Panc1 (cell line): ENCODE results near the gene BFAR. TPM values are rescaled to one million over a fixed set of nuclear protein-coding genes. Genes with fewer than 3 reads are reported as not detected.

Source experiments
- ATAC-seq: fragments of 200-7000 bp; cut with Tn5 transposase; 2 replicates; pipeline ENCODE4 v1.9.1; 2020; ENCODE audit warnings: mild to moderate bottlenecking, moderate library complexity
- BruUV-seq: library from RNA; stranded (reverse); fragments of 400-500 nt; replicated peaks from 2 replicates; lab custom pipeline; 2021; lab: Mats Ljungman, UMichigan
- CTCF ChIA-PET: fragments of 300-600 bp; sonication (Branson Sonifier 250); formaldehyde crosslinking; loops from one replicate; lab custom pipeline; 2022; ENCODE audit warnings: antibody characterized with exemption; lab: Charles Lee
- POLR2A ChIA-PET: fragments of 300-600 bp; sonication (Branson Sonifier 250); formaldehyde crosslinking; loops from one replicate; lab custom pipeline; 2022; ENCODE audit warnings: antibody characterized with exemption; lab: Charles Lee
- DNase-seq: peaks from one replicate; pipeline ENCODE4 v3.0.0-alpha.2; 2010; ENCODE audit warnings: low read depth, low spot score
- H3K27ac ChIP-seq: 2 replicates; pipeline ENCODE4 v1.5.1; 2011; ENCODE audit warnings: mild to moderate bottlenecking, low read length, inconsistent platforms
- H3K27me3 ChIP-seq: fragments of 200-500 bp; sonication (Bioruptor generic); 2 replicates; pipeline ENCODE4 v1.6.0; 2014; ENCODE audit warnings: low read length, inconsistent platforms; ENCODE audit not compliant: control insufficient read depth, insufficient read depth
- H3K36me3 ChIP-seq: fragments of 200-500 bp; sonication (Bioruptor generic); 2 replicates; pipeline ENCODE4 v1.5.1; 2014; ENCODE audit warnings: inconsistent platforms, mild to moderate bottlenecking, low read length, moderate library complexity; ENCODE audit not compliant: control insufficient read depth, insufficient read depth
- H3K4me1 ChIP-seq: 2 replicates; pipeline ENCODE4 v1.5.1; 2011; ENCODE audit warnings: inconsistent platforms, mild to moderate bottlenecking, low read length, moderate library complexity; ENCODE audit not compliant: control insufficient read depth, insufficient read depth
- H3K4me3 ChIP-seq, 2 experiments: 2 replicates each; pipeline ENCODE4 v1.5.1; 2011 to 2012; ENCODE audit warnings: low read depth in 2 of 2, low read length in 2 of 2, mild to moderate bottlenecking in 2 of 2, inconsistent platforms in 1 of 2, moderate library complexity in 1 of 2
- H3K9me3 ChIP-seq: fragments of 200-500 bp; sonication (Bioruptor generic); 2 replicates; pipeline ENCODE4 v1.5.1; 2014; ENCODE audit warnings: low read depth, mild to moderate bottlenecking, inconsistent platforms, low read length, moderate library complexity; ENCODE audit not compliant: control insufficient read depth, insufficient read depth
- POLR2AphosphoS5 ChIP-seq: IDR thresholded peaks from 2 replicates; pipeline ENCODE4 v1.6.1; 2012; ENCODE audit warnings: mild to moderate bottlenecking, low read depth, low read length, moderate library complexity
- REST ChIP-seq, 2 experiments: IDR thresholded peaks; 2 replicates each; pipeline ENCODE4 v1.6.1; 2011 to 2012; ENCODE audit warnings: low read depth in 2 of 2, control low read depth in 1 of 2, low read length in 1 of 2, mild to moderate bottlenecking in 1 of 2, moderate library complexity in 1 of 2; ENCODE audit not compliant: insufficient read depth in 1 of 2
- SIN3A ChIP-seq: IDR thresholded peaks from 2 replicates; pipeline ENCODE4 v1.6.1; 2012; ENCODE audit warnings: low read depth, mild to moderate bottlenecking, low read length, moderate library complexity, borderline replicate concordance; ENCODE audit not compliant: insufficient read depth
- TCF7L2 ChIP-seq: IDR thresholded peaks from 2 replicates; pipeline ENCODE4 v1.6.1; 2011; ENCODE audit warnings: mild to moderate bottlenecking, low read depth, low read length, inconsistent platforms
- in situ Hi-C: cut with HindIII; loops from 2 replicates; pipeline ENCODE4 v1.10.0; 2016; ENCODE audit warnings: low sequenced_read_pairs, low pct_unique_long_range_greater_than_20kb
- intact Hi-C: fragments of 100-400 bp; cut with micrococcal nuclease; formaldehyde crosslinking; loops from one replicate; pipeline ENCODE4 v1.10.0; 2022; ENCODE audit not compliant: unreplicated experiment
- total RNA-seq: library from RNA; stranded (reverse); gene quantifications from one replicate; pipeline ENCODE4 v1.2.1, GENCODE V29; 2021; ENCODE audit not compliant: unreplicated experiment
- TF ChIP-seq, protein P1 (sequence below): fragments of 450-650 bp; IDR thresholded peaks from 2 replicates; pipeline ENCODE4 v1.5.1; 2017; ENCODE audit warnings: mild to moderate bottlenecking

BFAR gene
- total RNA-seq, 1 experiment from 2014 or later, result 114 TPM

DNA sequence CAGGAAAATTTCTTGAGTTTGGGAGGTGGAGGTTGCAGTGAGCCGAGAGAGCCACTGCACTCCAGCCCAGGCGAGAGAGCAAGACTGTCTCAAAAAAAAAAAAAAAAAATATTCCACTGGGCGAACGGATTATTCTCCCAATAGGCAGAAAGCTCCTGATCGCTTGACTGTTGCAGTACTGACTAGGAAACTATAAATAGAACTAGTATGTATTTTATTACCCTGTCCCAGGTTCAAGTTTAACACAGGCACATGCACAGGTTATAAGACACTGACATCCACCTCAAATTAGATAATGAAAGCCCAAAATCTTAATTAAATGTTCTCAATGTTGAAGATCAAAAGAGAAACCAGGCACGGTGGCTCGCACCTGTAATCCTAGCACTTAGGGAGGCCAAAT lies 14.2 kb upstream of the BFAR start:
- Histone ChIP-seq H3K4me3 (no peak overlapping the region), H3K4me1 (no peaks in the 10 kb centered on the region), H3K9me3 (no peaks in the 10 kb centered on the region), H3K36me3 (peaks cover 15% of the 10 kb centered on the region), H3K27ac (no peak overlapping the region), H3K27me3 (no peaks in the 10 kb centered on the region)
- TF ChIP-seq POLR2AphosphoS5, result no peak
- TF ChIP-seq, protein P1, sequence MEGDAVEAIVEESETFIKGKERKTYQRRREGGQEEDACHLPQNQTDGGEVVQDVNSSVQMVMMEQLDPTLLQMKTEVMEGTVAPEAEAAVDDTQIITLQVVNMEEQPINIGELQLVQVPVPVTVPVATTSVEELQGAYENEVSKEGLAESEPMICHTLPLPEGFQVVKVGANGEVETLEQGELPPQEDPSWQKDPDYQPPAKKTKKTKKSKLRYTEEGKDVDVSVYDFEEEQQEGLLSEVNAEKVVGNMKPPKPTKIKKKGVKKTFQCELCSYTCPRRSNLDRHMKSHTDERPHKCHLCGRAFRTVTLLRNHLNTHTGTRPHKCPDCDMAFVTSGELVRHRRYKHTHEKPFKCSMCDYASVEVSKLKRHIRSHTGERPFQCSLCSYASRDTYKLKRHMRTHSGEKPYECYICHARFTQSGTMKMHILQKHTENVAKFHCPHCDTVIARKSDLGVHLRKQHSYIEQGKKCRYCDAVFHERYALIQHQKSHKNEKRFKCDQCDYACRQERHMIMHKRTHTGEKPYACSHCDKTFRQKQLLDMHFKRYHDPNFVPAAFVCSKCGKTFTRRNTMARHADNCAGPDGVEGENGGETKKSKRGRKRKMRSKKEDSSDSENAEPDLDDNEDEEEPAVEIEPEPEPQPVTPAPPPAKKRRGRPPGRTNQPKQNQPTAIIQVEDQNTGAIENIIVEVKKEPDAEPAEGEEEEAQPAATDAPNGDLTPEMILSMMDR, result no peak
- TF ChIP-seq SIN3A, result no peak
- no peak for TF ChIP-seq TCF7L2
- no peak for TF ChIP-seq REST (IDR thresholded peaks at IDR 0.05; ENCODE audit: insufficient read depth in 1 of 2, low read depth in 2 of 2, low read length in 1 of 2)
- in situ Hi-C loops (no loop called here), intact Hi-C loops (no loop called here)
- ATAC-seq, result no peak
- BruUV-seq, result no TSS peak
- POLR2A ChIA-PET, result no interaction called here
- CTCF ChIA-PET, result no interaction called here
- DNase-seq, result no peak

DNA sequence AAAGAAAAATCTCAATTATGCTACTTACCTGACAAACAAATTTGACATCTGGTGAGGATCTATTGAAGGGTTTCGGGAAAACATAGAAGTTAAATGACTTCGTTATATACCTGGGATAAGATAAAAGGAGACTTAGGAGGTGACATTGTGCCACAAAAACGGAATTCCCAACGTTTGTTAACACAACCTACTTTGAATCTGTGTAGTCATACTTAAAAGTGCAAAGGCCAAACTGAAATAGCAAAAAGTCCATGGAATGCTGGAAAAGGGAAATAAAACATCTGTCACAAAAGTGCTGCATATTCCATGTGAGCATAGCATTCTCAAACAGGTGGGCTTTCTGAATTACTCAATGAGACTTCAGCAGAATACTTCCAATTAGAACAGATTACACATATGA lies 5.7 kb upstream of the BFAR start:
- ATAC-seq (no peak), DNase-seq (no peak)
- no peak overlapping the region for H3K27ac ChIP-seq
- ChIA-PET CTCF (no interaction called here), POLR2A (no interaction called here)
- TF ChIP-seq, protein P1, result no peak
- H3K36me3 ChIP-seq, result peaks cover 29% of the 10 kb centered on the region
- intact Hi-C loops, result no loop called here
- H3K4me1 ChIP-seq, result peaks cover 19% of the 10 kb centered on the region
- no TSS peak for BruUV-seq
- in situ Hi-C loops, result no loop called here
- H3K4me3 ChIP-seq, result no peak overlapping the region
- H3K27me3 ChIP-seq, result no peaks in the 10 kb centered on the region
- H3K9me3 ChIP-seq, result no peaks in the 10 kb centered on the region
